ENCODE results near the gene CRELD1.

CRELD1 gene

DNA sequence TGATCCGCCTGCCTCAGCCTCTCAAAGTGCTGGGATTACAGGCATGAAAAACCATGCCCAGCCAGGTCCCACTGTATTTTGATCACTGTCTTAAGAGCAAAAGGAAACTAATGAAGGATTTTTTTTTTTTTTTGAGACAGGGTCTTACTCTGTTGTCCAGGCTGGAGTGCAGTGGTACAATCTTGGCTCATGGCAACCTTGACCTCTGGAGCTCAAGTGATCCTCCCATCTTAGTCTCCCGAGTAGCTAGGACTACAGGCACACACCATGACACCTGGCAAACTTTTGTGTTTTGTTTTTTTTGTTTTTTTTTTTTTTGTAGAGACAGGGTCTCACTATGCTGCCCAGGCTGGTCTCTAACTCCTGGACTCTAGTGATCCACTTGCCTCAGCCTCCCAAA lies 46.6 kb downstream of the CRELD1 start:
- Histone ChIP-seq H3K9ac (ENCODE audit: low read length) (no peak overlapping the region), H3K4me2 (ENCODE audit: low read length) (no peak overlapping the region), H2AFZ (ENCODE audit: low read length) (no peak overlapping the region), H3K4me3 (ENCODE audit: low read depth, low read length, poor library complexity, severe bottlenecking) (no peak overlapping the region), H3K27ac (ENCODE audit: low read depth, low read length, poor library complexity, severe bottlenecking) (no peak overlapping the region), H3K27me3 (ENCODE audit: insufficient read depth, low read length) (no peaks in the 10 kb centered on the region), H3K4me1 (ENCODE audit: insufficient read depth, low read length, severe bottlenecking) (peaks cover 8% of the 10 kb centered on the region), H3K9me2 (ENCODE audit: low read depth, low read length) (no peaks in the 10 kb centered on the region), H3K9me3 (ENCODE audit: low read length) (no peaks in the 10 kb centered on the region), H3K36me3 (ENCODE audit: insufficient read depth, low read length) (peaks cover 32% of the 10 kb centered on the region), H3K79me2 (ENCODE audit: insufficient read depth, low read length) (peaks cover 9% of the 10 kb centered on the region), H3F3A (ENCODE audit: insufficient read depth, low read length) (no peaks in the 10 kb centered on the region), H4K20me1 (ENCODE audit: insufficient read depth, low read length) (no peaks in the 10 kb centered on the region)
- no peak for TF ChIP-seq EZH2 (IDR thresholded peaks at IDR 0.05; ENCODE audit: borderline replicate concordance, low read length)
- TF ChIP-seq, protein P1, sequence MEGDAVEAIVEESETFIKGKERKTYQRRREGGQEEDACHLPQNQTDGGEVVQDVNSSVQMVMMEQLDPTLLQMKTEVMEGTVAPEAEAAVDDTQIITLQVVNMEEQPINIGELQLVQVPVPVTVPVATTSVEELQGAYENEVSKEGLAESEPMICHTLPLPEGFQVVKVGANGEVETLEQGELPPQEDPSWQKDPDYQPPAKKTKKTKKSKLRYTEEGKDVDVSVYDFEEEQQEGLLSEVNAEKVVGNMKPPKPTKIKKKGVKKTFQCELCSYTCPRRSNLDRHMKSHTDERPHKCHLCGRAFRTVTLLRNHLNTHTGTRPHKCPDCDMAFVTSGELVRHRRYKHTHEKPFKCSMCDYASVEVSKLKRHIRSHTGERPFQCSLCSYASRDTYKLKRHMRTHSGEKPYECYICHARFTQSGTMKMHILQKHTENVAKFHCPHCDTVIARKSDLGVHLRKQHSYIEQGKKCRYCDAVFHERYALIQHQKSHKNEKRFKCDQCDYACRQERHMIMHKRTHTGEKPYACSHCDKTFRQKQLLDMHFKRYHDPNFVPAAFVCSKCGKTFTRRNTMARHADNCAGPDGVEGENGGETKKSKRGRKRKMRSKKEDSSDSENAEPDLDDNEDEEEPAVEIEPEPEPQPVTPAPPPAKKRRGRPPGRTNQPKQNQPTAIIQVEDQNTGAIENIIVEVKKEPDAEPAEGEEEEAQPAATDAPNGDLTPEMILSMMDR (IDR thresholded peaks at IDR 0.05; ENCODE audit: low read length): no peak

DNA sequence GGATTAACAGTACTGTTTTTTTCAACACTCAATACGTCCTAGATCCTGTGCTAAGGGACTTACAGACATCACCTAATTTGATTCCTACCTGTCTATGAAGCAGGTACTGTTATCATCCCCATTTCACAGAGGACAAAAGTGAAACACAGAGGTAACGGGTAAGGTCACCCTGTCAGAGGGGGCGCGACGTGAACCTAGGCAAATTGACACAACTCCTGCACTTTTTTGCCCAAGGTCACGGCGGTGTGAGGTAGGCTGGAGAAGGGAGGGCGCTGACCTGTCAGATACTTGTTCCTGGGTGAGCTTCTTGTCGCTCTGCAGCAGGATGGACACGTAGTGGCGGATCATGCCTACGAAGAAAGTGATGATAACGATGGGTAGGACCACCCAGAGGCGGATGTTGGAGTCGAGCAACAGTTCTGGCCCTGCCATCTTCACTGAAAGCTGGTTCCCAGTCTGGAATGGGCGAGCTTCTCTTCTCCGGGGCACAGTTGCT lies 52.6 kb downstream of the CRELD1 start:
- Histone ChIP-seq H3K4me2 (ENCODE audit: low read length) (peak overlapping the region; percentile 91), H3K27ac (ENCODE audit: low read depth, low read length, poor library complexity, severe bottlenecking) (peak overlapping the region; percentile 63), H3K9me2 (ENCODE audit: low read depth, low read length) (no peaks in the 10 kb centered on the region), H3K79me2 (ENCODE audit: insufficient read depth, low read length) (peaks cover 31% of the 10 kb centered on the region), H3K9ac (ENCODE audit: low read length) (peak overlapping the region; percentile 96), H3K36me3 (ENCODE audit: insufficient read depth, low read length) (peaks cover 10% of the 10 kb centered on the region; the same call in 1 of the 2 replicates), H3K4me3 (ENCODE audit: low read depth, low read length, poor library complexity, severe bottlenecking) (peak overlapping the region; percentile 88), H3K9me3 (ENCODE audit: low read length) (no peaks in the 10 kb centered on the region), H2AFZ (ENCODE audit: low read length) (no peak overlapping the region), H3K4me1 (ENCODE audit: insufficient read depth, low read length, severe bottlenecking) (peaks cover 28% of the 10 kb centered on the region), H3K27me3 (ENCODE audit: insufficient read depth, low read length) (no peaks in the 10 kb centered on the region), H4K20me1 (ENCODE audit: insufficient read depth, low read length) (no peaks in the 10 kb centered on the region), H3F3A (ENCODE audit: insufficient read depth, low read length) (no peaks in the 10 kb centered on the region)
- no peak for TF ChIP-seq EZH2 (IDR thresholded peaks at IDR 0.05; ENCODE audit: borderline replicate concordance, low read length)
- TF ChIP-seq, protein P1 (IDR thresholded peaks at IDR 0.05; ENCODE audit: low read length): no peak

DNA sequence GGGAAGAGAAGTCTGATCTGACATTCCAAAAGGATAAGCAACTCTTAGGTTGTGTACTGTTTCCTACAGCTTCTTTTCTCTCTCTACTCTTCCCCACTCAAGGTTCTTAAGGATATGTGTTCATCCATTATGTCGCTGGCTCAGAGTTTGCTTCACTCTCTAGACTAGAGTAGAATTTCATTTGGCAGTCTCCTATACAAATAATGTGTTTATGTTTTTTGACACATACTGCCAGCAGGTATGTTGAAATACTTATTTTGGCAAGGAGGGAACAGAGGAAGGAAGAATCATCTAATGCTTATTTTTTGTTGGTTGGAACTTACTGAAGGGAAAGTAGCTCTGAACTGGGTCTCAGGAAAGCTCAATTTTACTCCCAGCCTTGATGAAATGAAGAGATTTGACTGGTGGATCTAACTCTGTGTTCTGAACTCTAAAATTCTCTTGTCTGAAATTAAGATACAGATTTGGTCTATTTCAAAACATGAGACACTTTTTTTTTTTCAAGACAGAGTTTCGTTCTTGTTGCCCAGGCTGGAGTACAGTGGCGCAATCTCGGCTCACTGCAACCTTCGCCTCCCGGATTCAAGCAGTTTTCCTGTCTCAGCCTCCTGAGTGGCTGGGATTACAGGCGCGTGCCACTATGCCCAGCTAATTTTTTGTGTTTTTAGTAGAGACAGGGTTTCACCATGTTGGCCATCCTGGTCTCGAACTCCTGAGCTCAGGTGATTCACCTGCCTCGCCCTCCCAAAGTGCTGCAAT lies 60.6 kb downstream of the CRELD1 start:
- no peaks in the 10 kb centered on the region for H3F3A ChIP-seq (ENCODE audit: insufficient read depth, low read length)

More for the DNA sequence above, 60.6 kb downstream of the CRELD1 start:
- H3K27ac ChIP-seq (ENCODE audit: low read depth, low read length, poor library complexity, severe bottlenecking): no peak overlapping the region
- peaks cover 51% of the 10 kb centered on the region for H3K36me3 ChIP-seq (ENCODE audit: insufficient read depth, low read length)
- no peaks in the 10 kb centered on the region for H3K9me2 ChIP-seq (ENCODE audit: low read depth, low read length)
- no peak overlapping the region for H2AFZ ChIP-seq (ENCODE audit: low read length)
- H3K4me2 ChIP-seq (ENCODE audit: low read length): no peak overlapping the region
- no peaks in the 10 kb centered on the region for H3K4me1 ChIP-seq (ENCODE audit: insufficient read depth, low read length, severe bottlenecking)
- no peaks in the 10 kb centered on the region for H3K27me3 ChIP-seq (ENCODE audit: insufficient read depth, low read length)
- no peak overlapping the region for H3K9ac ChIP-seq (ENCODE audit: low read length)
- no peaks in the 10 kb centered on the region for H3K9me3 ChIP-seq (ENCODE audit: low read length)
- no peaks in the 10 kb centered on the region for H4K20me1 ChIP-seq (ENCODE audit: insufficient read depth, low read length)
- TF ChIP-seq EZH2 (IDR thresholded peaks at IDR 0.05; ENCODE audit: borderline replicate concordance, low read length): no peak
- TF ChIP-seq, protein P1 (IDR thresholded peaks at IDR 0.05; ENCODE audit: low read length): no peak
- no peak overlapping the region for H3K4me3 ChIP-seq (ENCODE audit: low read depth, low read length, poor library complexity, severe bottlenecking)
- H3K79me2 ChIP-seq (ENCODE audit: insufficient read depth, low read length): peaks cover 18% of the 10 kb centered on the region
